Testis (tissue), 2 donors: ENCODE results near the gene RARA.

Experiments
- CTCF ChIP-seq, 3 experiments: fragments of 450-650 bp in 2 of 3; fragments of 200-600 bp in 1 of 3; sonication (generic) in 1 of 3; IDR thresholded peaks; one replicate each; pipeline ENCODE4 v1.5.1; 2016 to 2019; ENCODE audit warnings: antibody characterized with exemption in 3 of 3, mild to moderate bottlenecking in 2 of 3, moderate library complexity in 1 of 3
- POLR2A ChIP-seq: fragments of 450-650 bp; IDR thresholded peaks from one replicate; pipeline ENCODE4 v1.6.1; 2017; ENCODE audit warnings: antibody characterized with exemption, mild to moderate bottlenecking, moderate library complexity

- no peak for TF ChIP-seq CTCF (IDR thresholded peaks at IDR 0.05)
- TF ChIP-seq POLR2A, result no peak
Observed at GRCh38 chr17:40374821-40375498, 66.0 kb downstream of the RARA start.
